Measurements from ENCODE around the gene ALG2. TPM values are rescaled to one million over a fixed set of nuclear protein-coding genes. Genes with fewer than 3 reads are reported as not detected.

Gene ALG2
- total and polyA plus RNA-seq, 2 of the 13 experiments (the other 11 are each of a cell fraction or from before 2014, with no cell fraction given) = 46.2 to 49.0 TPM

GRCh38 chr9:99221621-99222415 lies at the start of gene ALG2, which contains the start of gene SEC61B (continued):
- TF ChIP-seq, protein P1, sequence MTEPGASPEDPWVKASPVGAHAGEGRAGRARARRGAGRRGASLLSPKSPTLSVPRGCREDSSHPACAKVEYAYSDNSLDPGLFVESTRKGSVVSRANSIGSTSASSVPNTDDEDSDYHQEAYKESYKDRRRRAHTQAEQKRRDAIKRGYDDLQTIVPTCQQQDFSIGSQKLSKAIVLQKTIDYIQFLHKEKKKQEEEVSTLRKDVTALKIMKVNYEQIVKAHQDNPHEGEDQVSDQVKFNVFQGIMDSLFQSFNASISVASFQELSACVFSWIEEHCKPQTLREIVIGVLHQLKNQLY (CRISPR knock-in tag; IDR thresholded peaks at IDR 0.05) = no peak
- peak; percentile 77 for TF ChIP-seq GABPB1 (CRISPR knock-in tag; IDR thresholded peaks at IDR 0.05)
- TF ChIP-seq HDAC6 (IDR thresholded peaks at IDR 0.05; ENCODE audit: low read depth, low read length) = peak; percentile 97; the same call in 1 of the 2 replicates
- peak; percentile 29; the same call in 1 of the 2 replicates for TF ChIP-seq SIN3B (IDR thresholded peaks at IDR 0.05; ENCODE audit: low read length)
- TF ChIP-seq ZNF543 (CRISPR knock-in tag; IDR thresholded peaks at IDR 0.05) = peak; percentile 46; the same call in 1 of the 2 replicates
- TF ChIP-seq TCF12 (IDR thresholded peaks at IDR 0.05) = no peak
- TF ChIP-seq TCF12 (CRISPR knock-in tag; IDR thresholded peaks at IDR 0.05) = peak; percentile 82; the same call in 1 of the 2 replicates
- peak; percentile 17 for TF ChIP-seq RFXAP (CRISPR knock-in tag; IDR thresholded peaks at IDR 0.05; ENCODE audit: borderline replicate concordance)
- TF ChIP-seq, protein P2, sequence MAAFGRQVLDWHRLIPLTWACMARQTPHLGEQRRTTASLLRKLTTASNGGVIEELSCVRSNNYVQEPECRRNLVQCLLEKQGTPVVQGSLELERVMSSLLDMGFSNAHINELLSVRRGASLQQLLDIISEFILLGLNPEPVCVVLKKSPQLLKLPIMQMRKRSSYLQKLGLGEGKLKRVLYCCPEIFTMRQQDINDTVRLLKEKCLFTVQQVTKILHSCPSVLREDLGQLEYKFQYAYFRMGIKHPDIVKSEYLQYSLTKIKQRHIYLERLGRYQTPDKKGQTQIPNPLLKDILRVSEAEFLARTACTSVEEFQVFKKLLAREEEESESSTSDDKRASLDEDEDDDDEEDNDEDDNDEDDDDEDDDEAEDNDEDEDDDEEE (CRISPR knock-in tag; IDR thresholded peaks at IDR 0.05) = peak; percentile 92; the same call in 1 of the 2 replicates
- peak; percentile 99 for TF ChIP-seq XBP1 (CRISPR knock-in tag; IDR thresholded peaks at IDR 0.05)
- 0 out of 2 replicates have a peak, but pooled peaks have one; percentile 41 for TF ChIP-seq ZSCAN12 (CRISPR knock-in tag; IDR thresholded peaks at IDR 0.05)
- peak; percentile 84 for TF ChIP-seq YEATS4 (CRISPR knock-in tag; IDR thresholded peaks at IDR 0.05; ENCODE audit: borderline replicate concordance)
- TF ChIP-seq ZNF776 (CRISPR knock-in tag; IDR thresholded peaks at IDR 0.05) = peak; percentile 91; the same call in 1 of the 2 replicates
- no peak for TF ChIP-seq SOX13 (IDR thresholded peaks at IDR 0.05)
- peak in 1 of 2 experiments; percentile 26; a peak in 1 of 4 replicates for TF ChIP-seq SOX13 (CRISPR knock-in tag; conservative IDR thresholded peaks at IDR 0.05 in 1 of 2, IDR thresholded peaks at IDR 0.05 in 1 of 2)
- TF ChIP-seq ZNF678 (CRISPR knock-in tag; IDR thresholded peaks at IDR 0.05) = no peak; the same call in 1 of the 2 replicates
- no peak; the same call in 1 of the 2 replicates for TF ChIP-seq HBP1 (CRISPR knock-in tag; IDR thresholded peaks at IDR 0.05; ENCODE audit: low read depth)
- TF ChIP-seq PRDM10 (CRISPR knock-in tag; IDR thresholded peaks at IDR 0.05; ENCODE audit: low read depth) = 0 out of 2 replicates have a peak, but pooled peaks have one; percentile 25
- TF ChIP-seq SAP130 (CRISPR knock-in tag; IDR thresholded peaks at IDR 0.05; ENCODE audit: low read depth) = peak; percentile 86
- TF ChIP-seq, protein P3, sequence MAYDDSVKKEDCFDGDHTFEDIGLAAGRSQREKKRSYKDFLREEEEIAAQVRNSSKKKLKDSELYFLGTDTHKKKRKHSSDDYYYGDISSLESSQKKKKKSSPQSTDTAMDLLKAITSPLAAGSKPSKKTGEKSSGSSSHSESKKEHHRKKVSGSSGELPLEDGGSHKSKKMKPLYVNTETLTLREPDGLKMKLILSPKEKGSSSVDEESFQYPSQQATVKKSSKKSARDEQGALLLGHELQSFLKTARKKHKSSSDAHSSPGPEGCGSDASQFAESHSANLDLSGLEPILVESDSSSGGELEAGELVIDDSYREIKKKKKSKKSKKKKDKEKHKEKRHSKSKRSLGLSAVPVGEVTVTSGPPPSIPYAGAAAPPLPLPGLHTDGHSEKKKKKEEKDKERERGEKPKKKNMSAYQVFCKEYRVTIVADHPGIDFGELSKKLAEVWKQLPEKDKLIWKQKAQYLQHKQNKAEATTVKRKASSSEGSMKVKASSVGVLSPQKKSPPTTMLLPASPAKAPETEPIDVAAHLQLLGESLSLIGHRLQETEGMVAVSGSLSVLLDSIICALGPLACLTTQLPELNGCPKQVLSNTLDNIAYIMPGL (CRISPR knock-in tag; IDR thresholded peaks at IDR 0.05; ENCODE audit: borderline replicate concordance in 1 of 2, low read depth in 1 of 2) = peak; percentile 17 to 81; a peak in 3 of 4 replicates

Data from HepG2 (cell line).